ENCODE data around the gene PDPK1.

Gene PDPK1

DNA sequence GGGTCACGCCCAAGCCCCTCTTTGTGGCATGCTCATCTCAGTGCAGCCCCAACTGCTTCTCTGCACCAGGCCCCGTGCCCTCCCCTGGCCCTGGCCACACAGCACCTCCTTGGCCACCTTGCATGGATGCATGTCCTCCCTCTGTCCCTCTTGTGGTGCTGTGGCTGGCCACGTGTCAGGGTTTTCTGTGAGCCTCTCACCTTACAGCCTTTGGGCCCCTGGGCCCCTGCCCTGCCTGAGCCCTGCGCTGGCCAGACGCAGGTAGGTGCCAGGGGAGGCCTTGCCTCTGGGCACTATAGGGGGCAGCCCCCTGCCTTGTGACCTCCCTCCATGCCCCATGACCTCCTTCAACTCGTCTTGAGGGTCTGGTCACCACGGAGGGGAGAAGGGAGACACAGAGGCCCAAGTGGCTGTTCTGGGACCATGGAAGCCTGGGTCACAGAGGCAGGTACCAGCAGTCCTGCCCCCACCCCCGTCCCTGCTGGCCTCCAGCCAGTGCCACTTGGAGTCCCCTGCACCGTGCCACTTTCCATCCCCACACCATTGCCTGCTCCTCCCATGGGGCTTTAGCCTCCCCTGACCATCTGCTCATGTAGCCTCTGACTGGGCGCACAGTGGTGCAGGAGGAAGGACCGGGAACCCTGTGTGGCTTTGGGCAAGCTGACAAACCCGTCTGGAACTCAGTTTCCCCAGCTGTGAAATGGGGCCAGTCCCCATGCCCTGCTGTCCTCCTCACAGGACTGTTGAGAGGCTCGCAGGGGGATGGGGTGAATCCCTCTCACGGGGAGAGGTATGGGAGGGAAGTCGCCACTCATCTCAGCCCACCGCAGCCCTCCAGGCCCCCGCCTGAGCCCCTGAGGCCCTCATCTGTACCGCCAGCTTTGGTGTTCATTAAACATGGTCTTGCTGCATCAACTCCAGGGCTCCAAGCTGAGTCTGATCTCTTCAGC lies 35.6 kb upstream of the PDPK1 start:
- Histone ChIP-seq H3K4me2 (ENCODE audit: low read length) (no peak overlapping the region), H3K36me3 (ENCODE audit: control insufficient read depth, insufficient read depth, low read length) (no peaks in the 10 kb centered on the region), H2BK5ac (ENCODE audit: low read length) (no peak overlapping the region), H3K18ac (ENCODE audit: low read length) (no peak overlapping the region), H3K79me1 (ENCODE audit: low read length) (no peaks in the 10 kb centered on the region), H3K4me3 (ENCODE audit: low read length) (no peak overlapping the region), H2AK5ac (ENCODE audit: low read length) (no peak overlapping the region), H4K5ac (ENCODE audit: low read length) (no peak overlapping the region), H3K79me2 (ENCODE audit: control insufficient read depth, insufficient read depth, low read length) (no peaks in the 10 kb centered on the region), H2BK15ac (replicated peaks; ENCODE audit: low read depth) (no peak overlapping the region), H3K4ac (ENCODE audit: low read depth, low read length) (no peak overlapping the region), H2BK120ac (ENCODE audit: low read depth, low read length) (no peak overlapping the region), H3K27me3 (ENCODE audit: insufficient read depth, low read length, poor library complexity) (no peaks in the 10 kb centered on the region), H3K27ac (ENCODE audit: low read depth, low read length) (no peak overlapping the region), H4K8ac (ENCODE audit: low read depth, low read length) (no peak overlapping the region), H3K23ac (ENCODE audit: low read length) (no peak overlapping the region), H3K4me1 (ENCODE audit: control insufficient read depth, low read depth, low read length) (no peaks in the 10 kb centered on the region), H3K56ac (ENCODE audit: low read length) (no peak overlapping the region), H3K9ac (ENCODE audit: low read length) (no peak overlapping the region)
- no CpG with 5 or more reads among the region's 18 CpGs for WGBS (ENCODE audit: extremely low coverage, insufficient coverage, low lambda C conversion rate)
- no peak for DNase-seq

DNA sequence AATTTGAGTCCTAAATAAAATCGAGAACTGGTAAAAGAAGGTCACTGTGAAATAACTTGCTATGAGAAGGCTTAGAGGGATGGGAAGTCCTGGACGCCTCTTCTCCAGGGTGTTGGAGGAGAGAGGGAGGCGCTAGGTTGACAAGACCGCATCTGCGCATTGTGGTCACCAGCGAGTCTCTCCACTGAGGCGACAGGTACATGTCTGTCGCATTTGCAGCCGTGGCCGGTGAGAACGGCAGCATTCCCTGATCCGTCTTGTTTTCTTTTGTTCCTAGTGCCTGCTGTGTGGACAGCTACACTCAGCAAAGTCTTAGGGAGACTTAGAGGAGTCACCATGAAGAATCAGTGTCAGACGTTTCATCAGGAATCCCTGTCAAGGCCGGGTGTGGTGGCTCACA lies 32.1 kb upstream of the PDPK1 start:
- no peak overlapping the region for H3K56ac ChIP-seq (ENCODE audit: low read length)
- H2AK5ac ChIP-seq (ENCODE audit: low read length) = no peak overlapping the region
- no peaks in the 10 kb centered on the region for H3K36me3 ChIP-seq (ENCODE audit: control insufficient read depth, insufficient read depth, low read length)
- no peak overlapping the region for H3K4ac ChIP-seq (ENCODE audit: low read depth, low read length)
- no peak overlapping the region for H3K27ac ChIP-seq (ENCODE audit: low read depth, low read length)
- H3K9ac ChIP-seq (ENCODE audit: low read length) = no peak overlapping the region
- 100% methylated on average over 1 of the region's 14 CpGs for WGBS (ENCODE audit: extremely low coverage, insufficient coverage, low lambda C conversion rate)
- no peak overlapping the region for H2BK15ac ChIP-seq (replicated peaks; ENCODE audit: low read depth)
- no peaks in the 10 kb centered on the region for H3K79me1 ChIP-seq (ENCODE audit: low read length)
- H3K27me3 ChIP-seq (ENCODE audit: insufficient read depth, low read length, poor library complexity) = no peaks in the 10 kb centered on the region
- H2BK120ac ChIP-seq (ENCODE audit: low read depth, low read length) = no peak overlapping the region
- no peak overlapping the region for H2BK5ac ChIP-seq (ENCODE audit: low read length)
- no peak overlapping the region for H4K5ac ChIP-seq (ENCODE audit: low read length)
- no peaks in the 10 kb centered on the region for H3K4me1 ChIP-seq (ENCODE audit: control insufficient read depth, low read depth, low read length)
- H3K4me3 ChIP-seq (ENCODE audit: low read length) = no peak overlapping the region
- no peaks in the 10 kb centered on the region for H3K79me2 ChIP-seq (ENCODE audit: control insufficient read depth, insufficient read depth, low read length)
- no peak overlapping the region for H3K4me2 ChIP-seq (ENCODE audit: low read length)
- H3K18ac ChIP-seq (ENCODE audit: low read length) = no peak overlapping the region
- DNase-seq = no peak
- H3K23ac ChIP-seq (ENCODE audit: low read length) = no peak overlapping the region
- H4K8ac ChIP-seq (ENCODE audit: low read depth, low read length) = no peak overlapping the region

DNA sequence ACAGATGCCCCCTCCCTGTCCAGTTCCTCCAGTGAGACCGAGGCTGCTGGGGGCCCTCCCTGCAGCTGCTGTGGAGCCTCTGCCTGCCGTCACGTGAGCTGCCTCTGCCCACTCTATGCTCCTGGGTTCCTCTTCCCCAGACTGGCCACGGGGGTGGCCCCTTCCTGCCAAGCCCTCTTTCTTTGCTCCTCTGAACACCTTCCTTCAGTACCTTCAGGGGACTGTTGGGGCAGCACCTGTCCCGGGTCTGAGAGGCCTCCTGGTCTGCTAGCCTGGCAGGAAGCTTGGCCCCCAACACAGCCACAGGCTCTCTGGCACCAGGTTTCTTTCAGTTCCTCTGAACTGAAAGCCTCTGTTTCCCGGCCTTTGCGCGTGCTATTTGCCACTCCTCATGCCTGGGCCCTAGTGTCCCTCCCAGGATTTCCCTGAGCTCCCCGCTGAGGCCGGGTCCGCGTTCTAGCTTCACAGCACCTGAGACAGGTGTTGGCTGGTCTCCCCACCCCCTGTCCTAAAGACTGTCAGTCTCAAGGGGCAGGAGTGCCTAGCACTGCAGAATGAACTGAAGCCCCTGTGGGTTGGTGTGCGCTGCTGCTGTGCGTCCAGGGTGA lies 30.7 kb upstream of the PDPK1 start:
- H3K27ac ChIP-seq (ENCODE audit: low read depth, low read length) = no peak overlapping the region
- no peak overlapping the region for H3K9ac ChIP-seq (ENCODE audit: low read length)
- H3K4ac ChIP-seq (ENCODE audit: low read depth, low read length) = no peak overlapping the region
- no peak overlapping the region for H3K4me3 ChIP-seq (ENCODE audit: low read length)
- no peaks in the 10 kb centered on the region for H3K79me2 ChIP-seq (ENCODE audit: control insufficient read depth, insufficient read depth, low read length)
- H3K23ac ChIP-seq (ENCODE audit: low read length) = no peak overlapping the region
- no peak overlapping the region for H4K8ac ChIP-seq (ENCODE audit: low read depth, low read length)
- H2AK5ac ChIP-seq (ENCODE audit: low read length) = no peak overlapping the region
- no peak overlapping the region for H4K5ac ChIP-seq (ENCODE audit: low read length)
- no peak overlapping the region for H2BK5ac ChIP-seq (ENCODE audit: low read length)
- no peak overlapping the region for H3K18ac ChIP-seq (ENCODE audit: low read length)
- no peaks in the 10 kb centered on the region for H3K4me1 ChIP-seq (ENCODE audit: control insufficient read depth, low read depth, low read length)
- no CpG with 5 or more reads among the region's 14 CpGs for WGBS (ENCODE audit: extremely low coverage, insufficient coverage, low lambda C conversion rate)
- H2BK15ac ChIP-seq (replicated peaks; ENCODE audit: low read depth) = no peak overlapping the region
- no peak overlapping the region for H3K4me2 ChIP-seq (ENCODE audit: low read length)
- H3K27me3 ChIP-seq (ENCODE audit: insufficient read depth, low read length, poor library complexity) = no peaks in the 10 kb centered on the region
- no peaks in the 10 kb centered on the region for H3K36me3 ChIP-seq (ENCODE audit: control insufficient read depth, insufficient read depth, low read length)
- H2BK120ac ChIP-seq (ENCODE audit: low read depth, low read length) = no peak overlapping the region
- DNase-seq = no peak
- H3K79me1 ChIP-seq (ENCODE audit: low read length) = no peaks in the 10 kb centered on the region
- H3K56ac ChIP-seq (ENCODE audit: low read length) = no peak overlapping the region

GRCh38 chr16:2507665-2508064 lies 30.2 kb upstream of the PDPK1 start:
- H3K4me2 ChIP-seq (ENCODE audit: low read length) = no peak overlapping the region
- H2BK15ac ChIP-seq (replicated peaks; ENCODE audit: low read depth) = no peak overlapping the region
- WGBS (ENCODE audit: extremely low coverage, insufficient coverage, low lambda C conversion rate) = no CpG with 5 or more reads among the region's 11 CpGs

GRCh38 chr16:2508722-2509400 lies 29.0 kb upstream of the PDPK1 start:
- no peak overlapping the region for H3K4me3 ChIP-seq (ENCODE audit: low read length)
- H2BK15ac ChIP-seq (replicated peaks; ENCODE audit: low read depth) = no peak overlapping the region
- H3K4me2 ChIP-seq (ENCODE audit: low read length) = no peak overlapping the region
- no peak overlapping the region for H2BK120ac ChIP-seq (ENCODE audit: low read depth, low read length)
- no CpG with 5 or more reads among the region's 18 CpGs for WGBS (ENCODE audit: extremely low coverage, insufficient coverage, low lambda C conversion rate)
- H3K79me2 ChIP-seq (ENCODE audit: control insufficient read depth, insufficient read depth, low read length) = peaks cover under 1% of the 10 kb centered on the region
- H3K36me3 ChIP-seq (ENCODE audit: control insufficient read depth, insufficient read depth, low read length) = no peaks in the 10 kb centered on the region
- H3K56ac ChIP-seq (ENCODE audit: low read length) = no peak overlapping the region
- H4K5ac ChIP-seq (ENCODE audit: low read length) = no peak overlapping the region
- no peak for DNase-seq
- H3K9ac ChIP-seq (ENCODE audit: low read length) = no peak overlapping the region
- H3K79me1 ChIP-seq (ENCODE audit: low read length) = no peaks in the 10 kb centered on the region
- H3K23ac ChIP-seq (ENCODE audit: low read length) = no peak overlapping the region
- H2AK5ac ChIP-seq (ENCODE audit: low read length) = no peak overlapping the region
- no peak overlapping the region for H3K18ac ChIP-seq (ENCODE audit: low read length)
- no peak overlapping the region for H3K27ac ChIP-seq (ENCODE audit: low read depth, low read length)
- no peak overlapping the region for H3K4ac ChIP-seq (ENCODE audit: low read depth, low read length)
- H4K8ac ChIP-seq (ENCODE audit: low read depth, low read length) = no peak overlapping the region
- H2BK5ac ChIP-seq (ENCODE audit: low read length) = no peak overlapping the region
- H3K4me1 ChIP-seq (ENCODE audit: control insufficient read depth, low read depth, low read length) = peaks cover 2% of the 10 kb centered on the region
- no peaks in the 10 kb centered on the region for H3K27me3 ChIP-seq (ENCODE audit: insufficient read depth, low read length, poor library complexity)

More at GRCh38 chr16:2507665-2508064, 30.2 kb upstream of the PDPK1 start:
- Histone ChIP-seq H3K27ac (ENCODE audit: low read depth, low read length) (no peak overlapping the region), H4K8ac (ENCODE audit: low read depth, low read length) (no peak overlapping the region), H3K4me3 (ENCODE audit: low read length) (no peak overlapping the region), H3K27me3 (ENCODE audit: insufficient read depth, low read length, poor library complexity) (no peaks in the 10 kb centered on the region), H3K4me1 (ENCODE audit: control insufficient read depth, low read depth, low read length) (no peaks in the 10 kb centered on the region), H3K18ac (ENCODE audit: low read length) (no peak overlapping the region), H2BK5ac (ENCODE audit: low read length) (no peak overlapping the region), H3K4ac (ENCODE audit: low read depth, low read length) (no peak overlapping the region), H3K79me2 (ENCODE audit: control insufficient read depth, insufficient read depth, low read length) (no peaks in the 10 kb centered on the region), H3K9ac (ENCODE audit: low read length) (no peak overlapping the region), H4K5ac (ENCODE audit: low read length) (no peak overlapping the region), H3K23ac (ENCODE audit: low read length) (no peak overlapping the region), H3K56ac (ENCODE audit: low read length) (no peak overlapping the region), H3K79me1 (ENCODE audit: low read length) (no peaks in the 10 kb centered on the region), H3K36me3 (ENCODE audit: control insufficient read depth, insufficient read depth, low read length) (no peaks in the 10 kb centered on the region), H2BK120ac (ENCODE audit: low read depth, low read length) (no peak overlapping the region), H2AK5ac (ENCODE audit: low read length) (no peak overlapping the region)
- DNase-seq = no peak
